HL-60 (cell line): ENCODE data around the gene EPB42.
"Not testable (repeated sequence)": the region's sequence is repeated elsewhere in the genome, so short reads cannot be mapped to it uniquely, and the experiment has no call there.

Source experiments
- CTCF ChIP-seq: IDR thresholded peaks from one replicate; pipeline ENCODE4 v1.5.1; 2011; ENCODE audit warnings: low read length, control low read depth, inconsistent platforms; ENCODE audit not compliant: insufficient read depth
- GABPA ChIP-seq: IDR thresholded peaks from 2 replicates; pipeline ENCODE4 v1.6.1; 2012; ENCODE audit warnings: low read depth
- POLR2AphosphoS5 ChIP-seq: IDR thresholded peaks from 2 replicates; pipeline ENCODE4 v1.6.1; 2012; ENCODE audit warnings: low read depth
- REST ChIP-seq: IDR thresholded peaks from 2 replicates; pipeline ENCODE4 v1.6.1; 2012; ENCODE audit warnings: low read depth; ENCODE audit not compliant: insufficient replicate concordance
- SPI1 ChIP-seq: IDR thresholded peaks from 2 replicates; pipeline ENCODE4 v1.6.1; 2012; ENCODE audit warnings: low read depth, mild to moderate bottlenecking, borderline replicate concordance

- not testable (repeated sequence) for TF ChIP-seq CTCF, REST, POLR2AphosphoS5, GABPA
- TF ChIP-seq SPI1, result peak; percentile 32
These were observed 23.0 kb downstream of the EPB42 start for GRCh38 chr15:43197773-43198172.
